Stimulated activated naive B cell treated with anti-CD40 and anti-IgM and Interleukin-4, amounts not matched to agents 10 μg/mL and 1 μg/mL and 100 μg/mL, for 72 hours (primary cell): ENCODE measurements around the gene ARL16.

Experiments
- ATAC-seq, 2 donors: fragments of 150-1000 bp; cut with Tn5 transposase; replicated peaks; 2 replicates each; pipeline ENCODE4 v1.10.0; 2021; ENCODE audit warnings: moderate library complexity in 1 of 2
- DNase-seq: peaks from one replicate; pipeline ENCODE4 v3.0.0; 2021
- H3K27ac Mint-ChIP-seq: one replicate; pipeline ENCODE4 v1.8.0; 2022; ENCODE audit warnings: mild to moderate bottlenecking, mixed read lengths
- H3K27me3 Mint-ChIP-seq, 2 donors: one replicate each; pipeline ENCODE4 v1.8.0; 2022; ENCODE audit warnings: mixed read lengths in 2 of 2
- H3K36me3 Mint-ChIP-seq, 2 donors: one replicate each; pipeline ENCODE4 v1.8.0; 2022; ENCODE audit warnings: mixed read lengths in 2 of 2, mild to moderate bottlenecking in 1 of 2
- H3K4me1 Mint-ChIP-seq, 2 donors: one replicate each; pipeline ENCODE4 v1.8.0; 2022; ENCODE audit warnings: mixed read lengths in 2 of 2, mild to moderate bottlenecking in 1 of 2
- H3K4me3 Mint-ChIP-seq, 2 donors: one replicate each; pipeline ENCODE4 v1.8.0; 2022; ENCODE audit warnings: mild to moderate bottlenecking in 2 of 2, mixed read lengths in 2 of 2, moderate library complexity in 1 of 2
- H3K9me3 Mint-ChIP-seq, 2 donors: one replicate each; pipeline ENCODE4 v1.8.0; 2022; ENCODE audit warnings: mixed read lengths in 2 of 2, mild to moderate bottlenecking in 1 of 2

Gene ARL16

GRCh38 chr17:81683584-81684441 is at the start of gene ARL16, which contains the start of gene HGS:
Gene ARL16, minus strand, starts transcription at chr17:81683797. Its CDS starts 44 bp downstream, at chr17:81683753.
Gene HGS, plus strand, starts transcription at chr17:81684011. Its CDS starts 56 bp downstream, at chr17:81684067.
- H3K4me3 Mint-ChIP-seq: peak within 1 kb of the TSS; percentile 84 to 85
- peaks cover 28 to 43% of the 10 kb centered on the region in 2 donors for H3K36me3 Mint-ChIP-seq
- DNase-seq: peak; percentile 98
- no peaks in the 10 kb centered on the region for H3K27me3 Mint-ChIP-seq
- peak within 1 kb of the TSS; percentile 92 for H3K27ac Mint-ChIP-seq
- peak; percentile 96 to 97 for ATAC-seq
- H3K4me1 Mint-ChIP-seq: peaks cover 32 to 44% of the 10 kb centered on the region in 2 donors
- H3K9me3 Mint-ChIP-seq: no peaks in the 10 kb centered on the region

GRCh38 chr17:81727324-81728031 is 43.9 kb upstream of the ARL16 start:
- no peak overlapping the region for H3K27ac Mint-ChIP-seq
- ATAC-seq: no peak
- no peak for DNase-seq
- H3K4me1 Mint-ChIP-seq: no peaks in the 10 kb centered on the region
- H3K9me3 Mint-ChIP-seq: no peaks in the 10 kb centered on the region
- no peak overlapping the region for H3K4me3 Mint-ChIP-seq
- H3K36me3 Mint-ChIP-seq: peaks cover 0 to under 1% of the 10 kb centered on the region in 2 donors
- H3K27me3 Mint-ChIP-seq: peaks cover 32 to 34% of the 10 kb centered on the region in 2 donors

DNA sequence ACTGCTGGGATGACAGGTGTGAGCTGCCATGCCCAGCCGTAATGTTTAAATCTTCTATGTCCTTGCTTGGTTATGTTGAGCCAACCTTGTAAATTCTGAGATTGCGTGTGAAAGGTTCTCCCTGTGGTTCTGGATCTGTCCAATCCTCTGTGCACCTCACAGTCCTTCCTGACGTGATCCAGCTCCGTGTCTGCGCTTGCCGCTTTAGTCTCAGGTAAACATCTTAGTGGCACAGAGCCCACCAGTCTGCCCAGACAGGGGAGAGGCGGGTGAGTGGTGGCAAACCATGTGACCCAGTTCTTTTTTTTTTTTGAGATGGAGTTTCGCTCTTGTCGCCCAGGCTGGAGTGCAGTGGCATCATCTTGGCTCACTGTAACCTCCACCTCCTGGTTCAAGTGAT is 42.4 kb upstream of the ARL16 start:
- H3K4me1 Mint-ChIP-seq: no peaks in the 10 kb centered on the region
- no peak overlapping the region for H3K4me3 Mint-ChIP-seq
- H3K36me3 Mint-ChIP-seq: no peaks in the 10 kb centered on the region
- no peaks in the 10 kb centered on the region for H3K9me3 Mint-ChIP-seq
- no peak for DNase-seq
- no peak overlapping the region for H3K27ac Mint-ChIP-seq
- no peak for ATAC-seq
- H3K27me3 Mint-ChIP-seq: peaks cover 23% of the 10 kb centered on the region in 2 donors

- H3K4me3 Mint-ChIP-seq: no peak overlapping the region
- peaks cover 21 to 23% of the 10 kb centered on the region in 2 donors for H3K27me3 Mint-ChIP-seq
- no peaks in the 10 kb centered on the region for H3K4me1 Mint-ChIP-seq
- no peaks in the 10 kb centered on the region for H3K36me3 Mint-ChIP-seq
- H3K27ac Mint-ChIP-seq: no peak overlapping the region
- ATAC-seq: no peak
- no peaks in the 10 kb centered on the region for H3K9me3 Mint-ChIP-seq
- DNase-seq: no peak
These were observed 41.8 kb upstream of the ARL16 start for GRCh38 chr17:81725439-81725838.

DNA sequence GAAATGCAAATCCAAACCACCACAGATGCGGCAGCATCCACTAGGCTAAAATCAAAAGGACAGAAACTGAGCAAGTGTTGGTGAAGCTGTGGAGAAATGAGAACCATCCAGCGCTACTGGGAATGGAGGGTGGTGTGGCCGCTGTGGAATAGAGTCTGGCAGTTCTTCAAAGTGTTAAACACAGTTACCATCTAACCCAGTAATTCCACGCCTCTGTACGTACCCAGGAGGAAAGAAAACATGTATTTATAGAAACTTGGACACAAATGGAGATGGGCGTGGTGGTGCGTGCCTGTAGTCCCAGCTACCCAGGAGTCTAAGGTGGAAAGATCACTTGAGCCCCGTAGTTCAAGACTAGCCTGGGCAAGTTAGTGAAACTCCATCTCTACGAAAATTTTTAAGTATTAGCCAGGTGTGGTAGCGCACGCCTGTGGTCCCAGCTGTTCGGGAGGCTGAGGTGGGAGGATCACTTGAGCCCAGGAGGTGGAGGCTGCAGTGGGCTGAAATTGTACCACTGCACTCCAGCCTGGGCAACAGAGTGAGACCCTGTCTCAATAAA is 40.1 kb upstream of the ARL16 start:
- Mint-ChIP-seq H3K4me1 (no peaks in the 10 kb centered on the region), H3K4me3 (no peak overlapping the region), H3K27ac (no peak overlapping the region), H3K36me3 (peaks cover 3 to 10% of the 10 kb centered on the region in 2 donors), H3K9me3 (no peaks in the 10 kb centered on the region), H3K27me3 (peaks cover 18 to 21% of the 10 kb centered on the region in 2 donors)
- DNase-seq (no peak), ATAC-seq (no peak)

DNA sequence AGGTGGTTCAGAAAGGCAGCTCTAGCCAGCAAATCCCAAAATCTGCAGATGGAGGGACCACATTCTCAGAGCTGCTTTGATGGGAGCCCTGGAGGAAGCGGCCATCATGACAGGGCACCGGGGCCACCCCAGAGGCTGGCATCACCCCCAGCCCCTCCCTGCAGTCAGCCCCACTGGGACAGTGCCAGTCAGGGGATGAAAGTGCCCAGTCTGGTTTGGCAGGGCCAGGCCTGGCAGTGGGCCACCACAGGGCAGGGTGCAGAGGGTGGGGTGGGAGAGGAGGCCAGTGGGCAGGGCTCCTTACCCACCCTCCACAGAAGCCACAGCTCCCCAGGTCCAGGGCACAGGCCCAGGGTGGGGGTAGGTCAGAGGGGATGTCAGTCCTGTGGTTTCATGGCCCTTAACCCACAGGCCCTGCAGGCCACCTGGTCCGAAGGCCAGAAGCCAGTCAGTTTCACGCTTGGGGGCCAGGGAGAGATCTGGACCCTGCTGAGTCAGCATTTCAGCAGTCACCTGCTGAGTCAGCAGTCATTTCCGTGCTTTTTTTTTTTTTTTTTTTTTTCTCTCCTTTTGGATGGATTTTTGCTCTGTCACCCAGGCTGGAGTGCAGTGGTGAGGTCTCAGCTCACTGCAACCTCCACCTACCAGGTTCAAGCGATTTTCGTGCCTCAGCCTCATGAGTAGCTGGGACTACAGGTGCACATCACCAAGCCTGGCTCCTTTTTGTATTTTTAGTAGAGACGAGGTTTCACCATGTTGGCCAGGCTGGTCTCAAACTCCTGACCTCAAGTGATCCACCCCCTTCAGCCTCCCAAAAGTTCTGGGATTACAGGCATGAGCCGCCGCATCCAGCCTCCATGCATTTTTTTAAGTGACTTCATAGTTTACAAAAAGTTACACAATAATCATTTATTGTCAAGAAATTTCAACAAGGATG is 38.9 kb upstream of the ARL16 start:
- no peak for ATAC-seq
- peaks cover 18 to 21% of the 10 kb centered on the region in 2 donors for H3K27me3 Mint-ChIP-seq
- H3K4me1 Mint-ChIP-seq: no peaks in the 10 kb centered on the region
- no peaks in the 10 kb centered on the region for H3K9me3 Mint-ChIP-seq
- DNase-seq: no peak
- no peak overlapping the region for H3K27ac Mint-ChIP-seq
- H3K36me3 Mint-ChIP-seq: peaks cover 3 to 14% of the 10 kb centered on the region in 2 donors
- no peak overlapping the region for H3K4me3 Mint-ChIP-seq

DNA sequence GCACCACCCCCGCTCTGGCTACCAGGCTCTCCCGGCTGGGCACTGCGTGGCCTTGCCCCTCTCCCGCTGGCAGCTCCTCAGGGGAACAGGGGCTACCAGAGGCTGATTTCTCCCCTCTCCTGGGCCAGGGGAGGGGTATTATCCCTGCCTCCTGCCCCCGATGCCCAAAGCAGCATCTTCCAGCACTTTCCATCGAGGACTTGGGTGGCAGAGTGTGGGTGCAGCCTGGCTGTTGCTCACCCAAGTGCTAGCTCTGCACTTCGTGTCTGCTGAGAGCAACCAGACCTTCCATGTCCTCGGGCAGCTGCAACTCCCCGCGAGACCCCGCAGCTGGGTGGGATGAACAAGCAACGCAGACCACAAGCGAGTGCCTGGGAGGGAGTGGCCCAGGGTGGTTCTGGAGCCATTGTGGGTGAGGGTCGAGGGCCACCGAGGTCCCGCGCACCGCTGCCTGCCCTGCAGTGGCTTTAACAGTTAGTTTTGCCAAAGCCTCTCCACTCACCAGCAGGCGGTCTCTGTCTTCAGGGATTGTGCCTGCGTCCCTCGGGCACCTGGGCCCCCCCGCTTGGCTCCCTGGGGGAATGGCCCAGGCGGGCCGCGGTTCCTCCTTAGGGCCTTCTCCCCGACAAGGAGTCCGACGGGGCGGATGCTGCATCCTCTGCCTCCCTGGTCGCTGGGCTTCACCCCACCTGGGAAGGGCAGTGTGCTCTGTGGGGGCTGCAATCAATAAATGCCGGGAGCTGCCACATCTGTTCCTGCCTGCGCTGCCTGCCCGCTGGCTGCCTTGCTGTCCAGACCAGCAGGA is 36.9 kb upstream of the ARL16 start:
- no peak overlapping the region for H3K27ac Mint-ChIP-seq
- H3K4me1 Mint-ChIP-seq: no peaks in the 10 kb centered on the region
- no peak for DNase-seq
- no peak overlapping the region for H3K4me3 Mint-ChIP-seq
- H3K27me3 Mint-ChIP-seq: peaks cover 12 to 13% of the 10 kb centered on the region in 2 donors
- H3K9me3 Mint-ChIP-seq: no peaks in the 10 kb centered on the region
- ATAC-seq: no peak
- peaks cover 3 to 14% of the 10 kb centered on the region in 2 donors for H3K36me3 Mint-ChIP-seq

DNA sequence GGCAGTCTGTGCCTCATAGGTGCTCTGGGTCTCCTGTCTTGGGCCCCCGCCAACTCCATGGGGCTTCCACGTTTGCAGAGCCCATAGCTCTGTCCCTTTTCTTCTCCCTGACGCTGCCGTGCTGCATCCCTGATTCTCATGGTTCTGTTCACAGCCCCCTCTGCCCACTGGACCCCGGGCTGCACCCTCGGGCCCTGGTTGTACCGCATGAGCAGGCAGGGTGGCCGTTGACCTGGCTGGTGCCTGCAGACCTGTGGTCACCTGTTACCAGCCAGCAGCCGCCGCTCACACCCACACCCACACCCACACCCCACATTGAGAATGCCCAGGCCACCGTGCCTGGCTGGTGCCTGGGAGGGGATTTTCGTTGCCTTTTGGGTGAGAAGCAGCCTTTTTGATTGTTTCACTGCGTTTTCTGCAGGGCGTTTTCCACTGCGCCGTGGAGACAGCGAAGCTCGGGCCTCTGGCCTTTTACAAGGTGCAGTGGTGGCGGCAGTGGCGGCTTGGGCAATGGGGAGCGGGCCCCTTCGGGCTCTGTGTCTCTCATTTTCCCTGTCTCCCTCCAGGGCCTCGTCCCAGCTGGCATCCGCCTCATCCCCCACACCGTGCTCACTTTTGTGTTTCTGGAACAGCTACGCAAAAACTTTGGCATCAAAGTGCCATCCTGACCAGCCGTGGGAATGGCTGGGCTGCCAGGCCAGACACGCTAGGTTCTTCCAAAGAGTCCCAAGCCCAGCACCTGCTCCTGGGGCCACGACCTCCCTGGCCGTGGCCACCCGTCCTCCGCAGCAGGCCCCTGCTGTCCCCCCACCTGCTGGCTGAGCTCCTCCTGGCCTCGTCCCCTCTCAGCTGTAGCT is 36.0 kb upstream of the ARL16 start:
- Mint-ChIP-seq H3K4me1 (peaks cover 0 to under 1% of the 10 kb centered on the region in 2 donors), H3K4me3 (no peak overlapping the region), H3K27me3 (peaks cover 12 to 13% of the 10 kb centered on the region in 2 donors), H3K36me3 (peaks cover 3 to 14% of the 10 kb centered on the region in 2 donors), H3K9me3 (no peaks in the 10 kb centered on the region), H3K27ac (no peak overlapping the region)
- no peak for DNase-seq
- ATAC-seq: no peak

DNA sequence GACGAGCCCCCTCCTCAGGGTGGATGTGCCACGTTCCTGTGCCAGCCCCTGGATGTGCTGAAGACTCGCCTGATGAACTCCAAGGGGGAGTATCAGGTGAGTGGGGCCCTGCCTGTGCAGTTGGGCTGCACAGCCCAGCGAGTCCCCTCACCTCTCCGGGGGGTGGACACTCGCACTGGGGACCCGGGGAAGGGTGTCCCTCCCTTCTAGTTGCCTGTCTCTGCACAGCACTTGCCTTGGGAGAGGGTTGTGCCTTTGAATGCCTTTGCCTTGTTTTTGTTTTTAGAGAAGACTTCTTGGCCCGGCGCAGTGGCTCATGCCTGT is 34.1 kb upstream of the ARL16 start:
- Mint-ChIP-seq H3K27me3 (no peaks in the 10 kb centered on the region), H3K36me3 (peaks cover 3 to 14% of the 10 kb centered on the region in 2 donors), H3K4me3 (no peak overlapping the region), H3K9me3 (no peaks in the 10 kb centered on the region), H3K27ac (no peak overlapping the region), H3K4me1 (peaks cover 2 to 19% of the 10 kb centered on the region in 2 donors)
- DNase-seq: no peak
- no peak for ATAC-seq

GRCh38 chr17:81717049-81717765 is 33.6 kb upstream of the ARL16 start:
- no peak for DNase-seq
- Mint-ChIP-seq H3K4me3 (no peak overlapping the region), H3K27ac (no peak overlapping the region), H3K4me1 (peaks cover 3 to 22% of the 10 kb centered on the region in 2 donors), H3K27me3 (no peaks in the 10 kb centered on the region), H3K36me3 (peaks cover 3 to 14% of the 10 kb centered on the region in 2 donors), H3K9me3 (no peaks in the 10 kb centered on the region)
- no peak for ATAC-seq

DNA sequence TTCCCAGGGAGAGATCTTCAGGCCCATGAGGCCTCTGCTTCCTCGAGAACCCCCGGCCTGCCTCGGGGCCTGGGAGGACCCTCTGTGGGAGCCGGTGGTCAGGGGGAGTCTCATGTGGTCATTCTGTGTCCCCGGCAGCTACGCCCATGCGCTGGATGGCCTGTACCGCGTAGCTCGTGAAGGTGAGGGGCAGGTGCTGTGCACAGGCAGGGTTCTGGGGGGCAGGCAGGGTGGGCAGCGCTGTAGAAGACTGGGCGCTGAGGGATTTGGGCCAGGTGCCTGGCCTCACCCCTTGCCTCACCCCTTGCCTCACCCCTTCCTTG is 33.0 kb upstream of the ARL16 start:
- ATAC-seq (no peak), DNase-seq (no peak)
- Mint-ChIP-seq H3K27me3 (no peaks in the 10 kb centered on the region), H3K4me1 (peaks cover 3 to 23% of the 10 kb centered on the region in 2 donors), H3K4me3 (no peak overlapping the region), H3K9me3 (no peaks in the 10 kb centered on the region), H3K27ac (no peak overlapping the region), H3K36me3 (peaks cover 3 to 14% of the 10 kb centered on the region in 2 donors)
